ENCODE data around the gene MKS1.

The MKS1 gene

GRCh38 chr17:58195518-58196123 lies 23.4 kb downstream of the MKS1 start:
- DNase-seq: no peak

- DNase-seq: no peak
Observed at GRCh38 chr17:58193641-58194255, 25.3 kb downstream of the MKS1 start.

- DNase-seq: no peak
Observed at GRCh38 chr17:58192612-58193011, 26.4 kb downstream of the MKS1 start, which contains the start of gene EPX. Gene EPX, plus strand, starts transcription at chr17:58192726. Its CDS starts 121 bp downstream, at chr17:58192847.

GRCh38 chr17:58191241-58191896 lies 27.7 kb downstream of the MKS1 start:
- no peak for DNase-seq

GRCh38 chr17:58189436-58190146 lies 29.5 kb downstream of the MKS1 start:
- no peak for DNase-seq

- no peak for DNase-seq
Observed at GRCh38 chr17:58187675-58188074, 31.4 kb downstream of the MKS1 start.

- DNase-seq: no peak
Observed at GRCh38 chr17:58187063-58187462, 32.0 kb downstream of the MKS1 start.

- no peak for DNase-seq
Observed at GRCh38 chr17:58186591-58186990, 32.5 kb downstream of the MKS1 start.

GRCh38 chr17:58184986-58185761 lies 33.9 kb downstream of the MKS1 start:
- no peak for DNase-seq

GRCh38 chr17:58184308-58184985 lies 34.6 kb downstream of the MKS1 start:
- peak; percentile 22 for DNase-seq

GRCh38 chr17:58183514-58183913 lies 35.5 kb downstream of the MKS1 start:
- no peak for DNase-seq

- no peak for DNase-seq
Observed at GRCh38 chr17:58181796-58182195, 37.3 kb downstream of the MKS1 start.

- no peak for DNase-seq
Observed at GRCh38 chr17:58176200-58176599, 42.9 kb downstream of the MKS1 start.

GRCh38 chr17:58174871-58175270 lies 44.2 kb downstream of the MKS1 start:
- DNase-seq: no peak

GRCh38 chr17:58172369-58173071 lies 46.5 kb downstream of the MKS1 start:
- DNase-seq: peak; percentile 56

GRCh38 chr17:58170622-58171021 lies 48.4 kb downstream of the MKS1 start:
- no peak for DNase-seq

- DNase-seq: no peak
Observed at GRCh38 chr17:58166682-58167081, 52.4 kb downstream of the MKS1 start, which contains the start of gene OR4D2. Gene OR4D2, plus strand, starts transcription at chr17:58166982. Its CDS starts 2,674 bp downstream, at chr17:58169656.

GRCh38 chr17:58165981-58166380 lies 53.1 kb downstream of the MKS1 start:
- DNase-seq: no peak

GRCh38 chr17:58161566-58161965 lies 57.5 kb downstream of the MKS1 start:
- DNase-seq: no peak

- no peak for DNase-seq
Observed at GRCh38 chr17:58158181-58158580, 60.9 kb downstream of the MKS1 start.
